AG09319 (cell line): Measurements from ENCODE around the gene PIPOX.

ENCODE experiments used
- DNase-seq: peaks from one replicate; pipeline ENCODE4 v3.0.0-alpha.2; 2010; ENCODE audit warnings: low read depth; ENCODE audit errors: extremely low read depth
- TF ChIP-seq, protein P1 (sequence below): IDR thresholded peaks from 2 replicates; pipeline ENCODE4 v1.5.1; 2011; ENCODE audit warnings: low read depth, mild to moderate bottlenecking, inconsistent platforms, low read length, moderate library complexity

Gene PIPOX

DNA sequence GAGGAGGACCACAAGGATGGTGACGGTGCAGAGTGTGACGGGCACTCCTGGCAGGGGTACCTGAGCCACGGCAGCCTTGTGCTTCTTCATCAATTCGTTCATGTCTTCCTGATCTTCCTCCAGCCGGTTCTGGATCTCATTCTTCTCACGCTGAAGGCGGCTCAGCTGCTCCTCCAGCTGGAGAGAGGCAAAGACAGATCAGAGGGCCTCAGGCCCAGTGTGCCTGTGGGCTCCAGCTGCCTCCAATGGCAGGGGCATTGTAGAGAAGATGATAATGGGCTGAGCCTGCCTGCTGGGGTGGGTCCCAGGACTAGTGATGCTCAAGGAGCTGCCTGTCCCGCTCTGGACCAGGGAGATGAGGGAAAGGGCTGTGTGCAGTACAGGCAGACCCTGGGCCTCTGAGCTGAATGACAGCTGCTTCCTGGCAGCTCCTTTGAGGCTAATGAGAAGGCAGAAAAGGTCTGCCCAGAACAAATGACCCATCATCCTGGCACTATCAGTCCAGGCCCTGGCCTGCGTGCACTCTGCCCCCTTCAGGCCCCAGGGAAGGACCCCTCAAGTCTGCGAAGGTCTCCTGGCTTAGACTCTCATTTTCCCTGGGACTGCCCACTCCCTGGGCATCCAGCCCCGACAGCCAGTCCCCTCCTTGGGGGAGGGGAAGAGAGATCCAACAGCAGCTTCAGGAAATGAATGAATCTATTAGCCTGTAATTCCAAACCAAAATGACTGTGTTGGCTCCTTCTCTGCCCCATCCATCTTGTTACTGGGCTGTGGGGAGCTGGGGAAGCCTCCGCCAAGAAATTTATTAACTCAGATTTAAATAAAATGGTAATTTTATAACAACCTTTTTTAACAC lies 48.0 kb downstream of the PIPOX start:
- TF ChIP-seq, protein P1, sequence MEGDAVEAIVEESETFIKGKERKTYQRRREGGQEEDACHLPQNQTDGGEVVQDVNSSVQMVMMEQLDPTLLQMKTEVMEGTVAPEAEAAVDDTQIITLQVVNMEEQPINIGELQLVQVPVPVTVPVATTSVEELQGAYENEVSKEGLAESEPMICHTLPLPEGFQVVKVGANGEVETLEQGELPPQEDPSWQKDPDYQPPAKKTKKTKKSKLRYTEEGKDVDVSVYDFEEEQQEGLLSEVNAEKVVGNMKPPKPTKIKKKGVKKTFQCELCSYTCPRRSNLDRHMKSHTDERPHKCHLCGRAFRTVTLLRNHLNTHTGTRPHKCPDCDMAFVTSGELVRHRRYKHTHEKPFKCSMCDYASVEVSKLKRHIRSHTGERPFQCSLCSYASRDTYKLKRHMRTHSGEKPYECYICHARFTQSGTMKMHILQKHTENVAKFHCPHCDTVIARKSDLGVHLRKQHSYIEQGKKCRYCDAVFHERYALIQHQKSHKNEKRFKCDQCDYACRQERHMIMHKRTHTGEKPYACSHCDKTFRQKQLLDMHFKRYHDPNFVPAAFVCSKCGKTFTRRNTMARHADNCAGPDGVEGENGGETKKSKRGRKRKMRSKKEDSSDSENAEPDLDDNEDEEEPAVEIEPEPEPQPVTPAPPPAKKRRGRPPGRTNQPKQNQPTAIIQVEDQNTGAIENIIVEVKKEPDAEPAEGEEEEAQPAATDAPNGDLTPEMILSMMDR, result no peak
- no peak for DNase-seq

GRCh38 chr17:29091606-29092289 lies 48.8 kb downstream of the PIPOX start:
- TF ChIP-seq, protein P1, result no peak
- no peak for DNase-seq

GRCh38 chr17:29093090-29093871 lies 50.3 kb downstream of the PIPOX start:
- DNase-seq, result no peak
- TF ChIP-seq, protein P1, result no peak

DNA sequence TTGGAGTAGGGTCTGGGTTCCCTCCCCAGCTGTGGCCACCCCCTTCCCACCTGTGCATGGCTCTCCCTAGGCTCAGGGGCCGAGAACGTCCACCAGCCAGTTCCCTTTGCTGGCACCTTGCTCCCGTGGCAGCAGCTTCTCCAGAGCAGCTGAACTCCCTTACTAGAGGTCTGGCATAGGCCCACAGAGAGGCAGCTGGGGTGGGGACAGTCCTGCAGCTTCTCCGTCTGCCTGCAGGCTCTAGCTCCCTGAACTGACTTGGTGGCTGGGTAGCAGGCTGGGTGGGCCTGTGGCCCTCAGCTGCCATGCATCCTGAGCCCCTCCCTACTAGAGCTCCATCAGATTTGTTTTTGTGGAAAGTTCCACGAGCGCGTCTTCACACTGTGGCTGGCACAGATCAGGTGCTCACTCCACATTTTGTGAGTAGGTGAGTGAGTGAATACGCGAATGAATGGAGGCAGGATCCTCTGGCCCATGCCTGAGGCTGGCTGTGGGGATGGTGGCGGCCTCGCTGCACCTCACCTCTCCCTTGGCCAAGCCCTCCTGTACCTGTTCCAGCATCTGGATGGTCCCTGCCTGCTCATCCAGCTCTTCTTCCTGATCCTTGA lies 51.3 kb downstream of the PIPOX start:
- TF ChIP-seq, protein P1, result no peak
- no peak for DNase-seq

DNA sequence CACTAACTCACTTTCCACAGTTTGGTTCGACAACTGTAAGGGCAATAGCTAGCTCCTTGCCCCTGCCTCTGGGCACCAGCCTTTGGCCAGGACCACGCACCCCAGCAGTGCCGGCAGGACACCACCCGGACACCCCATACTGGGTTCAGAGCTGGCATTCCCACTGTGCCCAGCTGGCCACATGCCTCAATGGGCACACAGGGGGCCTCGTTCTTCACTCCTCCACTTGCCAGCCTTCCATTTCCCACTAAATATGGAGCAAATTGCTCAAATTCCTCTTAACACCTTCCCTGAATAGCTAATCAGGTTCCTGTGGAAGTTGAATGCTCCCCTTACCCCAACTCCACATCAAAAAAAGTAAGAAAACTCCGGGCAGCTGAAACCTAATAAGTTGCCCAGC lies 52.5 kb downstream of the PIPOX start:
- TF ChIP-seq, protein P1, result no peak
- no peak for DNase-seq

GRCh38 chr17:29096094-29096493 lies 53.2 kb downstream of the PIPOX start:
- TF ChIP-seq, protein P1, result no peak
- DNase-seq, result no peak
